Cardiac ventricle fibroblast (primary cell): Measurements from ENCODE around the gene CHCHD2. TPM values are rescaled to one million over a fixed set of nuclear protein-coding genes. Genes with fewer than 3 reads are reported as not detected.

ENCODE experiments used
- total RNA-seq: library from RNA; depleted of rRNA; stranded (reverse); fragments of >200 nt; gene quantifications from 2 replicates; pipeline ENCODE4 v1.2.3, GENCODE V29; 2015

Gene CHCHD2
- total RNA-seq, result 260 and 302 TPM in 2 replicates

GRCh38 chr7:56106108-56107073 is at the start of gene CHCHD2:
Gene CHCHD2 (minus strand): TSS chr7:56106476. CDS start chr7:56106413, 63 bp downstream.

GRCh38 chr7:56115852-56116538 is 9.7 kb upstream of the CHCHD2 start, which contains the start of gene NUPR2:
Gene NUPR2 (minus strand): TSS chr7:56116417. CDS start chr7:56116314, 103 bp downstream.

GRCh38 chr7:56092789-56093531 is 13.3 kb downstream of the CHCHD2 start, which contains the start of gene PHKG1:
Gene PHKG1 (minus strand): TSS chr7:56092952. CDS start chr7:56088941, 4,011 bp downstream.

GRCh38 chr7:56063882-56064625 is 42.2 kb downstream of the CHCHD2 start, which contains the start of gene SUMF2:
Gene SUMF2 (plus strand): TSS chr7:56064286. CDS start chr7:56064312, 26 bp downstream.

Other genes with a start within 250 kb of the CHCHD2 start
- gene SEPTIN14, start 243.7 kb downstream of the CHCHD2 start, total RNA-seq, result not detected in 2 replicates
- 0.49 and 1.2 TPM in 2 replicates for gene ZNF713, start 219.0 kb downstream of the CHCHD2 start, total RNA-seq
- 6.8 and 8.6 TPM in 2 replicates for gene MRPS17, start 154.6 kb downstream of the CHCHD2 start, total RNA-seq
- 28.3 and 33.7 TPM in 2 replicates for gene NIPSNAP2, start 141.9 kb downstream of the CHCHD2 start, total RNA-seq
- gene PSPH, start 55.0 kb downstream of the CHCHD2 start, total RNA-seq, result 15.4 and 24.5 TPM in 2 replicates
- gene CCT6A, start 54.7 kb downstream of the CHCHD2 start, total RNA-seq, result 67.2 and 67.5 TPM in 2 replicates
- gene SUMF2, start 42.2 kb downstream of the CHCHD2 start, total RNA-seq, result 125 and 132 TPM in 2 replicates
- gene PHKG1, start 13.5 kb downstream of the CHCHD2 start, total RNA-seq, result 0.24 and 1.1 TPM in 2 replicates
- gene NUPR2, start 9.9 kb upstream of the CHCHD2 start, total RNA-seq, result not detected in 2 replicates